ENCODE data around the gene EFNA5.

EFNA5 gene

GRCh38 chr5:107601076-107601475, 69.7 kb downstream of the EFNA5 start:
- DNase-seq, result no peak

DNA sequence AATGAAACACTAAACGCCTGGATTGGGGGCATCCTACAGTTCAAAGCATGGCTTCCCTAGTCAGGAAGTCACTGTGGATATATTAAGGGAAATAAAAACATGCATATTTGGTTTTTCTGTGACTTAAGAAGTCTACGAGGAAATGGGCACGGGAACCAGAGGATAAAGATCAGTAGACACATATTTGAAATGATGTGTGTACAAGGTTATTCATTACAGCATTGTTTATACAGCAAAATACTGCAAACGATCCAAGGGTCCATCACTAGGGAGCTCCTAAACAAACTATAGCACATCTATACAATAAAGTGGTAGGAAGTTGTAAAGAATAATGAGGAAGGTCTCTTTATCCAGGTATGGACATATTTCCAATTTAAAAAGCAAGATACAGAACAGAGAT, 71.8 kb downstream of the EFNA5 start:
- DNase-seq, result no peak

DNA sequence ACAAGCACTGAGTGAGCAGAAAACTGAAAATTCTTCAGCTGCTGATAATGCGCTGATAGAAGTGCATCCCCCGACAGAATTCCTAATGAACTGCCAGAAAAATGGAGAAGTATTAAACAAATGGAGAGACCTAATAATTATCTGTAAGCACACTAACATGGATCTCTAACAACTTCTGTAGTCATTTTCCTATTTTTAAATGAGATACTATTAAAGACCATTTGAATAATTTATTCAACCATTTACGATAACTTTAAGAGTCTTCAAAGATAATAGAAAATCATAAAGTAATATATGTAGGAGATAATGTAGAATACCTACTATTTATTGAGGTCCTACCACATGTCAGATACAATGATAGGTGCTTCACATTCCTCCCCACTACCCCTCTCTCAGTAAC, 72.9 kb downstream of the EFNA5 start:
- no peak for DNase-seq

- no peak for DNase-seq
Measured at GRCh38 chr5:107597247-107597646, 73.5 kb downstream of the EFNA5 start.

DNA sequence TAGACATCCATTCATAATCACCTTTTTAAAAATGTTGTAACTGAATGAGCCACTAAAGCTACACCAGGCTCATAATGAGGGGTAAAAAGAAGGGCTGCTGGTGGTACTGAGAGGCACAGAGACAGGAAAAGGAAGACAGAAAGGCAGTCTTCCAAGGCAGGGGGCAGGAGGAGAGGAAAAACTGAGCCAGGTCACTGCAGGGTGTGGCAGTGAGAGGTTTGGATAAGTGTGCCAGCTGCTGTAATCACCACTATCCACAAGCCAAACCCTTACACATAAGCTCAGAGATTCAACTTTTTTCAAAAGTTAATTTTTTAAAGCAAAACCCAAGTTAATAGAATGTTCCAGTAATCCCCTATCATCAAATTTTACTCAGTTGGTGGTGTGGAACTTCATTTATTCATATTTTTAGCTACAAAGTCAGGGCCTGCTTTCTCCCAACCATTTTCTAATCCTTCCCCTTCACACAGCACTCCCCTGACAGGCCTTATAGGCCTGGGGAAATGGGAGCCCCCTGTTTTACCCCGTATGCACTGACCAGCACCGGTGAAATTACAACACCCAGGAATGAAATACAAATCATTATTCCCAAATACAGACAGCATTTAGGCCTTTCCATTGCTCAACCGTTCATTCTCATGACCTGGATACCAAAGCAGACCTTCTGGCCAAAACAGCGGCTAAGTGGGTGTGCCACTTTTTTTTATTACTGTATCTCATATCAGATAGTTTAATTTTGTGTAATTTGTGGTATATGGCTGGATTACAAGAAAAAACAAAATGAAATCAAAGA, 76.3 kb downstream of the EFNA5 start:
- no peak for DNase-seq

DNA sequence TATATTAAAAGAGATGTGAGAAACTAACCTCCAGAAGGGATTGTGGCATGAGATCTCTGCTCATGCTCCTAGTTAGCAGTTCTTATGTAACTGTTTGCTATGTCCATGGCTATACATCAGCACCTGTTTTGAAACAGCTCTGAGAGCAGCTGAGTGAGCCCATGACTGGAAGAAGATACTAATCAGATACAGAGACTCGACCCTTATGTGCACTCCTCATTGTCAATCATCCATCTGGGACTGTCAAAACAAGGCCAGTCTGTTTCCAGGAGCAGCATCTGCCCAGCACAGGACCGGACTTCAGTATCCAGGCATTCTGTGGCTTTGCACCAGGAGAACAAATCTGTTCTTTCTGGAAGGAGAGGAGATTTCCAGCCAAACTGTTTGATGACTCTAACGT, 77.7 kb downstream of the EFNA5 start:
- DNase-seq, result no peak

GRCh38 chr5:107592515-107592914, 78.2 kb downstream of the EFNA5 start:
- no peak for DNase-seq

- no peak for DNase-seq
Measured at GRCh38 chr5:107590686-107591085, 80.1 kb downstream of the EFNA5 start.

GRCh38 chr5:107589520-107590193, 81.1 kb downstream of the EFNA5 start:
- no peak for DNase-seq

DNA sequence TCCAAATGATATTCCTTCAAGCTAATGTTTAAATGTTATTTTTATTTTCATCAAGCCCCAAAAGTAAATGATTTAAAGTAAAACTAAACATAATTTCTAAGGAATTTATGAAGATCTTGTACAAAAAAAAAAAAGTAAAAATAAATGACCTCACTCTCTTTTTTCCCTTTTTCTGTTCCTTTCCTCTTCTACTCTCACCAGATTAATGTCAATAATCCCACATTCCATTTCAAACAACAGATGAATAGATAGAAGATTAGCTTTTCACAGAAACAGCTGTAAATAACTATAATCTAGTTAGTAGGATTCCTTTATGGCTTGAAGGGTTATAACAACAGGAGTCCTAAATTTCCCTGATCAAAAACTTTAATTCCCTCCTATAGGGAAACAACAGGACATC, 88.1 kb downstream of the EFNA5 start:
- no peak for DNase-seq

DNA sequence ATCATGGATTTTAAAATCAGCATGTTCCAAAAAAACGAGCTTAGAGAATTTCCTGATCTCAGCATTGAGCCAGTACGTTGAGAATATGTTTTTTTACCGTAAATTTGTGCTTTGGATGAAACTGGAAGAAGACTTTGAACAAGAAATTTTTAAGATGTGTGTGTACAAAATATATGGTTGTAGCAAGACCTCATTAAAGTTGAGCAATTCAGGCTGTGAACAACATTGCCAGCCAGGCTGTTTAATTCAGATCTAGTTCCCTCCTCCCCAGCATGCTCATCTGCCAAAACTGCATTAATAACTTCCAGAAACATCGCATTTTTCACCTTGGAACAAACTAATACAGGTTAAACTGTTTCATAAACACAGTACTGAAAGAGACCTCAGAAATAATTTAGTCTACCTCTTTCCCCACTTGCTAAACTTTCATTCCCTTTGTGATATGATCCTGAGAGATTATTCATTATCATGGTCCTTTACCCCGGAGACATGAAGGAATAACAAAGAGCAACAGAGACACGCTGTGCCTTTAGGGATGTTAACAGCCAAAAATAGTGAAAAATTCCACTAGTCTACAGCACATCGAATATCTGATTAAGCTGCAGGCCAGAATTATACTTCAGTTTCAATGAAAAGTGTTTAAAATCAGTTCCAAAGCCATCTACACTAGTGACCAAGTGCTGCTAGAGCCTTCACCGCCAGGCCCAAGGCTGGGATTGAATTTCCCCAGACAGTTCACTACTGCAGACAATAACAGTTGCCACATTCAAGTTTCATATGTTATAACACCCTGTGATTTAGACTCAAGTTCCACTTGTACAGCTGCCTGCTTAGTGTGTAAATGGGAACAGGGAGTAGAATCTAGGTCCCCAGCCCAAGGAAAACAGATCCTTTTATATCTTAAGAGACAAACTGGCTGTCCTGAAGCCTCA, 89.6 kb downstream of the EFNA5 start:
- no peak for DNase-seq

DNA sequence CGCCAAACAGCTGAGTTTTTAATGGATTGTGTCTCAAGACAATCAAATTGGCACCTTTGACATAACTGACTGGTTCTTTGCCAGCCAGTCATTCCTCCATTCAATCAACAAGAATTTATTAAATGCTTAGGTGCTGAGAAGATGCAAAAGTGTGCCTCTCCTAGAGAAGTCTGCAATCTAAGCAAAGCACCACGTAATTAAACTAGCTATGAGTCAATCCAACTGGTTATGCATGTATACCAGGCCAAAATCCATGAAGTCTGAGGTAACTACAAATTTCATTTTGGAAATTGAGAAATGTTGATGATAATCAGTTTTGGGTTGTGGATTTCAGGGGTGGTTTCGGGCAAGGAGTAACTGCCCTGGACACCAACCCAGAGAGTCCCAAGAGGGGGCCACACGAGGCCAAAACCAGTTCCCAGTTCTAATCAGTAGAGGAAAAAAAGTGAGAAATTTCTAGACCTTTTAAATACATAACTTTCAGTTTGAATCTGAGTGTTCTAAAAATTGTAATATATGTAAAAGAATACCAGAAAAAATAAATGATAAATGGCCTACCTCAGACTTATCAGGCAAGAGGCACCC, 92.6 kb downstream of the EFNA5 start:
- no peak for DNase-seq

GRCh38 chr5:107577394-107577950, 93.3 kb downstream of the EFNA5 start:
- no peak for DNase-seq

DNA sequence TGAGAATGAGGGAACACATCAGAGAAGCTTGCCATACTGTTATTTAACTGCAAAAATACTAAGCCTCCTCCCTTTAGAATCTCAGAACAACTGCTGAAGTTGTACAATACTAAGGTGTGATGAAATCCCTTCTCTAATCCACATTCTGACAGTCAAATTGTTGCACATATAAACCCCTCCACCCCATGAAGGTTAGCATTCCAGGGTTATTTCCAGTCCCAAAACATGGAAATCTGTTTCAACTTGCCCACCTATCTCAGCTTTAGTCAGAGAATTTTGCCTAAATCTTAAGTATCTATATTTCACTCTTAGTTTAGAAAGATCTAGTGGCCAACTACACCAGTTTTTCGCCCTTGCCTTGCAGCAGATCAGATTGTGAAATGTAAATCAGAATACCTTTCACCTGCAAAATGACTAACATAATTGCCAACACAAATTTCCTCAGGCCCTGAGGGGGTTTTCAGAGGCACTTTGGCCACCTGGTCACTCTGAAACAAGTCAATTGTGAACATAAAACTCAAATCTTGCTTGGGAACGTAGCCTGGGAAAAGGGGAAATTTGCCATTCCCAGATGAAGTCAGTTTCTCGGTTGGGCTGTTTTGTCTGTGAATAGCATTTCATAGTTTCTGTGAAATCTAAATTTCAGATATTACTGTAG, 93.9 kb downstream of the EFNA5 start:
- DNase-seq, result no peak

DNA sequence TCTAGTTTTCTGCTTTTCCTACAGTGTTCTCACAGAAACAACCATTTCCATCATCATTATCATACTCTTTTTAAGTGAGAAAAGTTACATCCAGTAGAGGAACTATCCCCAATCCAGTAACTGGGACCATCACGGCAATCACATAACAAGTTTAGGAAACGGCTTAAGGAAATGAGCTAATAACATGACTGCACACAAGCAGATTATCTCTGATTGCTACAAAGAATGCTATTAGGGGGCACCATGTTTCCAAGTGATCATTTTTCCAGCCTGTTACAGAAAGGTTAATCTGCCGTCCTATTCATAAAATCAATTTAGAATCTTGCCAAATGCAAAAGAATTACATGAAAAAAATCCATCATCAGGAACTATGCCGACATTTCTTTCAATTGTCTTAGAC, 94.6 kb downstream of the EFNA5 start:
- DNase-seq, result no peak

- no peak for DNase-seq
Measured at GRCh38 chr5:107574287-107574686, 96.5 kb downstream of the EFNA5 start.

DNA sequence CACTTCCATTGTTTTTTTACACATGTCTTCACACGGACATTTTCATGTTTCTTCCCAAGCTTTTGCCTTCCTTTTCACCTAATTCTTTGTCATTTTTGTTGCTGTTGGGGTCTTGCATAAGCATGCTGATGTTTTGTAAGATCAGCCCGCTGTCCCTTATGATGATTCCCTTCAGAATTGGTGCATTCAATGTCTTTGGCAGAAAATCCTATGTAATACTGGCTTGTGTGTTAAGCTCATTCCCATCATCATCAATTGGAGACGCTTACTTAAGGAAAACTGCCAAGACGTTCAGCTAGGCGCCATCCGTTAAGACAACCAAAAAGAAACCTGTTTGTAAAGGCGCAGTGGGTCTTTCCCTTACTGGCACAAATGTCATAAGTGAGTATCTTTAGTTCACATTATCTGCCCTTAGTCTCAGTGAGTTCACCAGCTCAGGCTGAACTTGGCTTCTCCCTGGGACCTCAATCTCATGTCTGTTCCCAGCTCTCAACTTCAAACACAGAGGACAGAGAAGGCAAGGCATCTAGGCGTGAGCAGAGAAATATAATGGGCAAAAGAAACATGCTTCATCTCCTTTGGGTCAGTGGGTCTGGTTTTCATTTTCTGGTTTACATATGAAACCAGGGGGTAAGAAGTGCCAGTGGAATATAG, 97.9 kb downstream of the EFNA5 start:
- DNase-seq, result no peak

DNA sequence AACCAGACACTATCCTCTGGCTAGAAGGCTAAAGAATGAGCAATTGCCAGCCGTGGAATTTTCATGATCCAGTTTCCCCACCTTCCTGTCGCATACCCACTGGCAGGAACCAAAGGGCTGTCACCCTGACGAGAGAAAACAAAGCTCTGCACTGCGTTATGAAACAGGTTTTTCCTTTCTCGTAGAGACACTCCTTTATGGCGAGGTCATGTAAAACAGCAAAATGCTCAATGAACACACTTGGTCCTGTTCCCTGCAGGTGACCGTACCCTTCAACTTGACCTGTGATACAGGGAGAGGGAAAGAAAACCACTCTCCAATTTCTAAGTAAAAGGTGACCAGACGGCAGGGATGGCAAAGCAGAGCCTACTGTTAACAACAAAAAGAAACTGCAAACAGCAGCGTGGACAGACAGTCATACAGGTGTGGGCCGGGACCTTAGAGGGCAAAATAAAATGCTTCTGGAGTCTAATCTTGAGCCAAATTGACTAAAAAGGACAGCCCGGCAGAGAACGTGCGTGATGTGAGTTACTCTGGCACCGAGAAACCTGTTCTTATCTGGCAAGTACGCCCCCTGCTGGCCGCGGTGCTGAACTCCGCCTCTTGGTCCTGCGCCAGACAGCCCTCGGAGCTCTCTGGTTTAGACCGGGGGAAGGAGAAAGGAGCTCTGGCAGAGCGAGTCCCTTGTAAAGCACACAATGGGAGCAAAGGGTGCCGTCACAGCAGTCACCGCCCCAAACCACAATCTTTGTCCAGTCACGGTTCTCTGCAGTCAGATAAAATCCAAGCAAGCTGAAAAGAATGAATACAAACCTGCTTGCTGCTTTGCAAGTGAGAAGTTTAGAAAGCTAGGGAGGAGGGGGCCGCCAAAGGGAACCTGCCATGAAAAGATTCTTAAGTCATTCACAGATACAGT, 98.9 kb downstream of the EFNA5 start:
- peak; percentile 84 for DNase-seq

- peak; percentile 19 for DNase-seq
Measured at GRCh38 chr5:107570805-107571531, 99.8 kb downstream of the EFNA5 start.

- DNase-seq, result no peak
Measured at GRCh38 chr5:107570181-107570580, 100.6 kb downstream of the EFNA5 start.
